ENCODE measurements around the gene LAMB3. TPM values are rescaled to one million over a fixed set of nuclear protein-coding genes. Genes with fewer than 3 reads are reported as not detected.
A peak's percentile ranks its signal among the peaks of the same experiment; 100 is the strongest.

Gene LAMB3
- polyA plus RNA-seq, 1 donor (not counting 4 experiments of a cell fraction or from before 2014, with no cell fraction given): 659 TPM

GRCh38 chr1:209688746-209689234 lies 36.6 kb upstream of the LAMB3 start:
- Histone ChIP-seq H3K9me1 (ENCODE audit: control insufficient read depth, extremely low read depth, insufficient read depth, low read length) (no peaks in the 10 kb centered on the region), H3K4me2 (ENCODE audit: control insufficient read depth, extremely low read depth, insufficient read depth, low read depth, low read length) (peak overlapping the region; percentile 67), H3K36me3 (ENCODE audit: control insufficient read depth in 2 of 2, extremely low read depth in 1 of 2, insufficient read depth in 2 of 2, low read length in 2 of 2) (no peaks in the 10 kb centered on the region), H3K79me2 (ENCODE audit: control insufficient read depth, insufficient read depth, low read length) (no peaks in the 10 kb centered on the region), H3K27ac (ENCODE audit: control insufficient read depth, insufficient read depth, low read length) (peak overlapping the region; percentile 23), H3K4me1 (ENCODE audit: control insufficient read depth, extremely low read depth, insufficient read depth, low read length) (peaks cover 28% of the 10 kb centered on the region), H3K9ac (ENCODE audit: control insufficient read depth, extremely low read depth, insufficient read depth, low read length) (no peak overlapping the region), H3K9me3 (ENCODE audit: control insufficient read depth, low read depth, low read length) (no peaks in the 10 kb centered on the region), H3K27me3 (ENCODE audit: control insufficient read depth, extremely low read depth, insufficient read depth, low read length) (no peaks in the 10 kb centered on the region), H2AFZ (ENCODE audit: control insufficient read depth, low read length) (no peak overlapping the region), H3K4me3 (ENCODE audit: control insufficient read depth in 2 of 3, extremely low read depth in 1 of 3, insufficient read depth in 2 of 3, low read depth in 1 of 3, low read length in 3 of 3) (no peak overlapping the region), H4K20me1 (ENCODE audit: control insufficient read depth, extremely low read depth, insufficient read depth, low read length) (no peaks in the 10 kb centered on the region)
- TF ChIP-seq CTCF (optimal IDR thresholded peaks at IDR 0.05 in 1 of 3, IDR thresholded peaks at IDR 0.05 in 1 of 3, conservative IDR thresholded peaks at IDR 0.05 in 1 of 3; ENCODE audit: extremely low read depth in 1 of 3, insufficient read depth in 2 of 3, low read length in 3 of 3): no peak
- no peak for TF ChIP-seq EZH2 (IDR thresholded peaks at IDR 0.05; ENCODE audit: low read length)
- dilution Hi-C loops (cut with MboI; ENCODE audit: extremely low pct_ligation_motif_present, low sequenced_read_pairs): no loop called here
- peak; percentile 91 for FAIRE-seq
- peak; percentile 44 for DNase-seq (ENCODE audit: low read depth, low spot score)

- H3K4me2 ChIP-seq (ENCODE audit: control insufficient read depth, extremely low read depth, insufficient read depth, low read depth, low read length): no peak overlapping the region
- dilution Hi-C loops (cut with MboI; ENCODE audit: extremely low pct_ligation_motif_present, low sequenced_read_pairs): no loop called here
- no peak overlapping the region for H2AFZ ChIP-seq (ENCODE audit: control insufficient read depth, low read length)
- no peak for TF ChIP-seq EZH2 (IDR thresholded peaks at IDR 0.05; ENCODE audit: low read length)
- TF ChIP-seq CTCF (optimal IDR thresholded peaks at IDR 0.05 in 1 of 3, IDR thresholded peaks at IDR 0.05 in 1 of 3, conservative IDR thresholded peaks at IDR 0.05 in 1 of 3; ENCODE audit: extremely low read depth in 1 of 3, insufficient read depth in 2 of 3, low read length in 3 of 3): no peak
- H3K27ac ChIP-seq (ENCODE audit: control insufficient read depth, insufficient read depth, low read length): no peak overlapping the region
- no peaks in the 10 kb centered on the region for H3K9me3 ChIP-seq (ENCODE audit: control insufficient read depth, low read depth, low read length)
- no peaks in the 10 kb centered on the region for H3K27me3 ChIP-seq (ENCODE audit: control insufficient read depth, extremely low read depth, insufficient read depth, low read length)
- FAIRE-seq: no peak
- DNase-seq (ENCODE audit: low read depth, low spot score): no peak
- no peak overlapping the region for H3K9ac ChIP-seq (ENCODE audit: control insufficient read depth, extremely low read depth, insufficient read depth, low read length)
- H3K9me1 ChIP-seq (ENCODE audit: control insufficient read depth, extremely low read depth, insufficient read depth, low read length): no peaks in the 10 kb centered on the region
- H3K4me3 ChIP-seq (ENCODE audit: control insufficient read depth in 2 of 3, extremely low read depth in 1 of 3, insufficient read depth in 2 of 3, low read depth in 1 of 3, low read length in 3 of 3): no peak overlapping the region
- no peaks in the 10 kb centered on the region for H3K79me2 ChIP-seq (ENCODE audit: control insufficient read depth, insufficient read depth, low read length)
- H4K20me1 ChIP-seq (ENCODE audit: control insufficient read depth, extremely low read depth, insufficient read depth, low read length): no peaks in the 10 kb centered on the region
- peaks cover 19% of the 10 kb centered on the region for H3K4me1 ChIP-seq (ENCODE audit: control insufficient read depth, extremely low read depth, insufficient read depth, low read length)
- no peaks in the 10 kb centered on the region for H3K36me3 ChIP-seq (ENCODE audit: control insufficient read depth in 2 of 2, extremely low read depth in 1 of 2, insufficient read depth in 2 of 2, low read length in 2 of 2)
Observed at GRCh38 chr1:209686322-209686721, 34.1 kb upstream of the LAMB3 start.

Measured in keratinocyte (primary cell).